G401 (cell line): Measurements from ENCODE around the gene WBP2NL. TPM values are rescaled to one million over a fixed set of nuclear protein-coding genes. Genes with fewer than 3 reads are reported as not detected.
A peak's percentile ranks its signal among the peaks of the same experiment; 100 is the strongest.

ENCODE experiments used
- DNase-seq: peaks from one replicate; pipeline ENCODE4 v3.0.0-alpha.2; 2015; ENCODE audit warnings: low spot score
- in situ Hi-C: cut with HindIII; loops from 2 replicates; pipeline ENCODE4 v1.10.0; 2016; ENCODE audit warnings: low sequenced_read_pairs, mixed read lengths
- total RNA-seq: library from RNA; depleted of rRNA; stranded (reverse); fragments of >200 nt; shearing (Covaris generic); gene quantifications from 2 replicates; pipeline ENCODE4 v1.2.3, GENCODE V29; 2014

The WBP2NL gene
- total RNA-seq, 1 experiment from 2014 or later: not detected

DNA sequence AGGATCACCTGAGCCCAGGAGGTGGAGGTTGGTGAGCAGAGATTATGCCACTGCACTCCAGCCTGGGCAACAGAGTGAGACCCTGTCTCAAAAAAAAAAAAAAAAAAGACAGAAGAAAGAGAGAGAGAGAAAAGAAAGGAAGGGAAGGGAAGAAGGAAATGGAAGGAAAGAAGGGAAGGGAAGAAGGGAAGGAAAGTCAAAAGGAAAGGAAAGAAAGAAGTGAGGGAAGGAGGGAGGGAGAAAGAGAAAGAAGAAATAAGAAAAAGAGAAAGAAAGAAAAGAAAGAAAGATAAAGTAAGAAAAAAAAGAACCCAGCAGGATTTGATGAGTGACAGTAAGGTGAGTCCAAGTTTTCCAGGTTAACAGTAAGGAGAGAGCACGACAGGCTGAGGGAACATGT is 19.6 kb downstream of the WBP2NL start:
- no peak for DNase-seq
- in situ Hi-C loops: no loop called here

DNA sequence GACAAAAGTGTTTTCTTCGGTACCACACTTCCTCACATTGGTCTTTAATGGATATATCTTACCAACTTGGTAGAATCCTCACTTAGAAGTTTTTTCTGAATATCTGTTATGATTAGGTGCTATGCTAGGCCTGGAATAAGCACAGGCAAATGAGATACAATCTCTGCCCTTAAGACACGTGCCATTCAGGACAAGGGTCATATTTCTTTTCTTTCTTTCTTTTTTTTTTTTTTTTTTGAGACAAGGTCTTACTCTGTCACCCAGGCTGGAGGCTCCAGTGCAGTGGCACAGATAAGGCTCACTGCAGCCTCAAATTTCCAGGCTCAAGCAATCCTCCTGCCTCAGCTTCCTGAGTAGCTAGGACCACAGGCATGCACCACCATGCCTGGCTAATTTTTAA is 23.0 kb downstream of the WBP2NL start:
- no peak for DNase-seq
- in situ Hi-C loops: no loop called here

DNA sequence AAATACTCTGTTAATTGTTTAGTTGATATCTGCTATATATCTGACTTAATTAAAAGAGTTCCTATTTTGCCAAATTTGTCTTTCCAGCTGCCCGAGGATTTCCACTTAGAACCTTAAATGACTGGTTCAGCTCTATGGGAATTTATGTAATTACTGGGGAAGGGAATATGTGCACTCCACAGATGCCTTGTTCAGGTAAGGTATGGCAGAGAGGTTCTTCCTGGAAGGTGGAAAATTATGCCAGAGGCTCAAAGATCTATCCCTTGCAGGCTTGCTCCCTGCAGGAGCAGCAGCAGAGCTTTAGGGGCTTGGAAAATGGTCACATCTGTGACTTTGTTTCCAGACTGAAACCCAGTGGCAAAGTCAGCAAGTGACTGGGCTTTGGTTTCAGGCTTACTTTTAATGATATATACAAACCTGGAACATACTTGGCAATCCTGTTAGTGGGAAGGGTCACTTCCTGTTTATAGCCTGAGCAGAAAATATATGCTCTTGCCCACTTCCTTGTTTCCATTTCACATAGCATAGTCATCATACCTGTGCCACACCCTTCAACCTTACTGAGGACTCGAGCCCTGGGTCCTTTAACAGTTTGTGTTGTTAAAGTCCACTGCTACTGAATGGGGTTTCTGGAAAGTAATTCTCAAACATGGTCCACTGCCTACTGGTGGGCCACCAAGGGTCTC is 23.7 kb downstream of the WBP2NL start:
- in situ Hi-C loops: no loop called here

GRCh38 chr22:42025421-42025820 is 26.8 kb downstream of the WBP2NL start:
- in situ Hi-C loops: no loop called here
- no peak for DNase-seq

More for the DNA sequence above, 23.7 kb downstream of the WBP2NL start:
- no peak for DNase-seq

DNA sequence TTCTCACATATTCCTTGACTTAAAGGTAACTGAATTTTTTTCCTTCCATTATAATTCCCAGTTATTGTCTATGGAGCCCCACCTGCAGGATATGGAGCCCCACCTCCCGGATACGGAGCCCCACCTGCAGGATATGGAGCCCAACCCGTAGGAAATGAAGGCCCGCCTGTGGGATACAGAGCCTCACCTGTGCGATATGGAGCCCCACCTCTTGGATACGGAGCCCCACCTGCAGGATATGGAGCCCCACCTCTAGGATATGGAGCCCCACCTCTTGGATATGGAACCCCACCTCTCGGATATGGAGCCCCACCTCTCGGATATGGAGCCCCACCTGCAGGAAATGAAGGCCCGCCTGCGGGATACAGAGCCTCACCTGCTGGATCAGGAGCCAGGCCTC is 28.1 kb downstream of the WBP2NL start:
- in situ Hi-C loops: no loop called here
- DNase-seq: no peak

- in situ Hi-C loops: no loop called here
- no peak for DNase-seq
Measured at GRCh38 chr22:42033263-42034181, 34.9 kb downstream of the WBP2NL start.

- no peak for DNase-seq
- in situ Hi-C loops: no loop called here
Measured at GRCh38 chr22:42035256-42035655, 36.7 kb downstream of the WBP2NL start.

GRCh38 chr22:42039271-42039670 is 40.7 kb downstream of the WBP2NL start:
- DNase-seq: no peak
- in situ Hi-C loops: no loop called here

DNA sequence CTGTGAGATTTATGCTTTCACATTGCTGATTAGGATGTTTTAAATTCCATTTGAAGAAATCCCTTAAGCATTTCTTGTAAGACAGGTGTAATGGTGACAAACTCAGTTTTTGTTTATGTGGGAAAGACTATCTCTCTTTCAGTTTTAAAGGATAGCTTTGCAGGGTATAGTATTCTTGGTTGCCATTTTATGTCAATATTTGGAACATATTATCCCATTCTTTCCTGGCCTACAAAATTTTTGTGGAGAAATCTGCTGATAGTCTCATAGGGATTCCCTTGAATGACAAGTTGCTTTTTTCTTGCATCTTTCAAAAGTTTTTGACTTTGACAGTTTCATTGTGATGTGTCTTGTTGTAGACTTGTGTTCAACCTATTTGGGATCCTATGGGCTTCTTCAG is 43.2 kb downstream of the WBP2NL start:
- DNase-seq: no peak
- in situ Hi-C loops: no loop called here

GRCh38 chr22:42050641-42051180 is 52.1 kb downstream of the WBP2NL start:
- in situ Hi-C loops: no loop called here
- DNase-seq: no peak

DNA sequence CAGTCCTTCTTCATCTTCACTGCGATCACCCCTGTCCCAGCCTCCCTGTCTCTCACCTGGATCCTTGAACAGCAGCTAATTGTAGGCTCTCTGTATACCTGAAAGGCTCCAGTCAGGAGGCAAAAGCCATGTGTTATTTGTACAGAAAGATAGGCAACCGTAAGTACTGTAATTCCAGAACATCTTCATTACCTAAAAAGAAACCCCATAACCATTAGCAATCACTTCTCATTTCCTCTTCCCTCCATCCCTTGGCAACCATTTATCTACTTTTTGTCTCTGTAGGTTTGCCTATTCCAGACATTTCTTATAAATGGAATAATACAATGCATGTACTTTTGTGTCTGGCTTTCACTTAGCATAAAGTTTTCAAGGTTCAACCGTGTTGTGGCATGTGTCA is 54.2 kb downstream of the WBP2NL start:
- DNase-seq: no peak
- in situ Hi-C loops: no loop called here

DNA sequence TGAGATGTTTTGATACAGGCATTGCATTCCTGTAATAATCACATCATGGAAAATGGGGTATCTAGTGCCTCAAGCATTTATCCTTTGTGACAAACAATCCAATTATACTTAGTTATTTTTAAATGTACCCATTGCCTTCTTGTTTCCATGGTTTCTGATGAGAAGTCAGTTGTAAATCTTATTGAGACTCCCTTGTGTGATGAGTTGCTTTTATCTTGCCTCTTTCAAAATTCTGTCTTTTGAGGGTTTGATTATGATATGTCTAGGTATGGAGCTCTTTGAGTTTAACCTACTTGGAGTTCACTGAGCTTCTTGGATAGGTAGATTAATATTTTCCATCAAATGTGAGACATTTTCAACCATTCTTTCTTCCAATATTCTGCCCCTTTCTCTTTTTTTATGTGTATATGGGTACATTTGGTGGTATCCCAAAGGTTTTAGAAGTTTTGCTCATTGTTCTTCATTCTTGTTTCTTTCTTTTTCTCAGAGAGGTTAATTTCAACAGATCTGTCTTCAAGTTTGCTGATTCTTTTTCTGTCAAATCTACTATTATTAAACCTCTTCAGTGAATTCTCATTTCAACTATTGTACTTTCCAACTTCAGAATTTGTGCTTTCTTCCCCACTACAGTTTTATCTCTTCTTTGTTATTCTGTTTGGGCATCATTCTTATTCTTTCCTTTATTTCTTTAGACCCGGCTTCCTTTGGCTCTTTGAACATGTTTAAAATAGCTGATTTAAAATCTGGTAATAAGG is 58.3 kb downstream of the WBP2NL start:
- no peak for DNase-seq
- in situ Hi-C loops: no loop called here

GRCh38 chr22:42060489-42060888 is 61.9 kb downstream of the WBP2NL start:
- no peak for DNase-seq
- in situ Hi-C loops: no loop called here

GRCh38 chr22:42061041-42061440 is 62.5 kb downstream of the WBP2NL start:
- no peak for DNase-seq
- in situ Hi-C loops: no loop called here

DNA sequence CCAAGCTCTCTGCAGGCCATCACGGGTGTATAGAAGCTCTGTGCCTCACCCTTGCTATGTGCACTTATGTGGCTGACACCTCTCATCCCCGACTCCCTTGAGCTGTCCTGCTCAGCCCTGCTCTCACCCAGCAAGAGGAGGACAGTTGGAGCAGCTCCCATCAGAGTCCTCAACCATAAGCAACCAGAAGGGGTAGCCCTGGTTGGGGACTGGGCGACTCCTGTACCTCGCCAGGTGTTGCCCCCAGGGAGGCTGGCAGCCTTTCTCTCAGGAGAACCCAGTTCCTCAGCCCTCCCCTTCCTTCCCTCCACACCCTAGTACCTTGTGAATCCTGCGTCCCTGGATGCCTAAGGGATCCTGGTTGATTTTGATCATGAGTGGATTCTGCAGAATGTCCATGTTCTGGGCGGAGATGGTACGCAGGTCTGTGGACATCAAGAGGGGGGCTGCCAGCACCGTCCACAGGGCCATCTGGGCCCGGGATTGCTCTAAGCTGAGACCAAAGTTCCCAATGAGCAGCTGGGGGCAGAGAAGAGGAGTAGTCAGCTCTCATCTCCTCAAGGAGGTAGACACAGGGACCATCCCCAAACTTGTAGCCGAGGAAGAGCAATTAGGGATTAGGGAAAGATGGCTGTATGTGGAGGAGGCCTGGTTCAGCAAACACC is 64.0 kb downstream of the WBP2NL start:
- DNase-seq: no peak
- in situ Hi-C loops: no loop called here

GRCh38 chr22:42064629-42065028 is 66.0 kb downstream of the WBP2NL start:
- in situ Hi-C loops: no loop called here
- DNase-seq: no peak

DNA sequence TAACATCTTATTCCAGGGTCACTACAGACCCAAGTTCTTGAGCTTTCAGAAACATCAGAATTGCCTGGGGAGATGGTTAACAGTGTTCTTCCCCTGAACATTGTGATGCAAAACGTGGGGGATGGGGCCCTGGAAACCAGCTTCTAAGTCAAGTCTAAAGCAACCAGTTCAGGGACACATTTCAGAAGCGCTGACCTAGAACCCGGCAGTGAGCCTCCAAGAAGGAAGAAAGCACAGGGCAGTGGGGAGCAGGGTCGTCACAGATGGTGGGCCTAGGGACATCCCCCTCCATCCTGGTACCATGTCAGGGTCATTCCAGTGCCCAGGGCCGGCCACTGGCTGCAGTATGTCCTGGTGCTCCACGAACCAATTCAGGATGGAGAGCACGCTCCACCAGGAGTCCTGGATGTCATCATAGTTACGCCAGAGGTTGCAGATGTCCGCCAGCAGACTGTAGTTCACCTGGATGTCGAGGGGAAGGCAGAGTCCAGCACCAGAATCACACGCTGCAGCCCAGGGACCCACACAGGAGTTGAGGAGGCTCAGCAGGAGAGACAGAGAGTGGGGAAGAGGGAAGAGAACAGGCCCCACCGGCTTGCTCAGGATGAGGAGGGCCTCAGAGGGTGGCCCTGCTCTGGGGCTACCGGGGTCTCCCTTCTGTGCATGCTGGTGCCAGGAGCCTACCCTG is 67.0 kb downstream of the WBP2NL start:
- DNase-seq: no peak
- in situ Hi-C loops: no loop called here

DNA sequence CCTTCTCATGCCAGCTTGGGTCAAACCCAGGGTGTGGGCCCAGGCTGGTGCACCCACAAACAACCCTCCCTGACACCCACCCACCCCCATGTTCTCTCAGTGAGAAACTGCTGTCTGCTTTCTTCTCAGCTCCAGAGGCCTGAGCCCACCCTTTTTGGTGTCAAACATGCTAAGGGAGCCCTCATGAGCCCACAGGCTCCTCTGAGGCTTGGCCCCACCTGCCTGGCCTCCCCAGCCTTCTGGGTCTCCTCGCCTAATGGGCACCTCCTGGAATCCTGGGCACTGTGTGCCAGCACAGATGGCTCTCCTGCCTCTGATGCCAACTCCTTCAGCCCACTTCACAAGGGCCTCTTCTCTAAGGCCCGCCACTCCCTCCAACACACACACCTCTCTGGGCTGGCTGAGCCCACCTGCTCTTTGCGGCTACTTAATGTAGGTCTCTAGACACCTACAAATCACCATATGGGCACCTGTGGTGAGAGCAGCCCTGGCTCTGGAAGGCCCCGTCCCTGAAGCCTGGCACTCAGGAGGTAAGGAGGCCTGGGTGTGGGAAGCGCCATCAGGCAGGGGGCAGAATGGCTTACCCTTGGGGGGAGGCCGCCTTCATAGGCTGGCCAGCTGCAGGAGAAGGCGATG is 67.7 kb downstream of the WBP2NL start:
- in situ Hi-C loops: no loop called here
- DNase-seq: peak; percentile 75
